Measurements from ENCODE around the gene SUPT6H.

Gene SUPT6H

DNA sequence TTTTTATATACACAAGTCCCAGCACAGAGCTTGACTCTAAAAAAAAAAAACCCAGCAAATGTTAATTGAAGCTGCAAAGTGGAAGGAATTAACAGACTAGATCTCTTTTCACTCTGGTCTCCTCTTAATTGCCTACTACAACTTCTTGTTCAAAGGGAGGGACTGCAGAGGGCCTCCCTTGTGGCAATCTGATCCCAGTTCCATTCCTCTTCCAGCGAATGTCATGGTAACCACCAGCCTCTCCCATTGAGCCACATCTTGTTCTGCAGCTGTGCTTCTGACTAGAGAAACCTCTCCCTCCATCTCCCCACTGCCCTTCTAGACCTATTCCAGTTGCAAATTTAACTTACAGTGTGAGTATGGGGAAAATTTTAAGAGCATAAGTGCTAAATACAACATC, 5.9 kb downstream of the SUPT6H start:
- peak overlapping the region; percentile 6 for H3K27ac Mint-ChIP-seq
- H3K36me3 Mint-ChIP-seq (ENCODE audit: low read depth): peaks cover 47% of the 10 kb centered on the region
- TF ChIP-seq, protein P1, sequence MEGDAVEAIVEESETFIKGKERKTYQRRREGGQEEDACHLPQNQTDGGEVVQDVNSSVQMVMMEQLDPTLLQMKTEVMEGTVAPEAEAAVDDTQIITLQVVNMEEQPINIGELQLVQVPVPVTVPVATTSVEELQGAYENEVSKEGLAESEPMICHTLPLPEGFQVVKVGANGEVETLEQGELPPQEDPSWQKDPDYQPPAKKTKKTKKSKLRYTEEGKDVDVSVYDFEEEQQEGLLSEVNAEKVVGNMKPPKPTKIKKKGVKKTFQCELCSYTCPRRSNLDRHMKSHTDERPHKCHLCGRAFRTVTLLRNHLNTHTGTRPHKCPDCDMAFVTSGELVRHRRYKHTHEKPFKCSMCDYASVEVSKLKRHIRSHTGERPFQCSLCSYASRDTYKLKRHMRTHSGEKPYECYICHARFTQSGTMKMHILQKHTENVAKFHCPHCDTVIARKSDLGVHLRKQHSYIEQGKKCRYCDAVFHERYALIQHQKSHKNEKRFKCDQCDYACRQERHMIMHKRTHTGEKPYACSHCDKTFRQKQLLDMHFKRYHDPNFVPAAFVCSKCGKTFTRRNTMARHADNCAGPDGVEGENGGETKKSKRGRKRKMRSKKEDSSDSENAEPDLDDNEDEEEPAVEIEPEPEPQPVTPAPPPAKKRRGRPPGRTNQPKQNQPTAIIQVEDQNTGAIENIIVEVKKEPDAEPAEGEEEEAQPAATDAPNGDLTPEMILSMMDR (IDR thresholded peaks at IDR 0.05): no peak
- no peaks in the 10 kb centered on the region for H3K9me3 Mint-ChIP-seq
- H3K4me1 Mint-ChIP-seq: peaks cover 39% of the 10 kb centered on the region
- no peak overlapping the region for H3K4me3 Mint-ChIP-seq
- DNase-seq: no peak
- no peaks in the 10 kb centered on the region for H3K27me3 Mint-ChIP-seq (ENCODE audit: low read depth, poor library complexity)

DNA sequence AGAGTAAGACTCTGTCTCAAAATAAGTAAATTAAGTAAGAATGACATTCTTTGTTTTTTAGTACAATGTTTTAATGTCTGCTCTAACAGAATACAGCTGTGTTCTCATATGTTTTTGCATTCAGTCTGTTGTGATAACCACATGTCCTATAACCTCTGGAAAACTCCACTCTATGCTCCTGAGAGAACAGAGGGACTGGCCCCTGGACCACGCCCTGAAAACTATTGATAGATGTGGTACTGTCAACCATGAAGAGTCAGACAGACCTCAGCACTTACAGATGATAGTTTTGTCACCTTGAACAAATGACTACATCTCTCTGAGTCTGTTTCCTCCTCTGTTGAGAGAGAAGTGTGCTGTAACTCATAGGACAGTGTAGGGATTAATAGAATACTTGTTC, 7.9 kb downstream of the SUPT6H start:
- peaks cover 19% of the 10 kb centered on the region for H3K4me1 Mint-ChIP-seq
- H3K27me3 Mint-ChIP-seq (ENCODE audit: low read depth, poor library complexity): peaks cover 2% of the 10 kb centered on the region
- peaks cover 62% of the 10 kb centered on the region for H3K36me3 Mint-ChIP-seq (ENCODE audit: low read depth)
- DNase-seq: no peak
- TF ChIP-seq, protein P1 (IDR thresholded peaks at IDR 0.05): no peak
- H3K27ac Mint-ChIP-seq: no peak overlapping the region
- H3K9me3 Mint-ChIP-seq: no peaks in the 10 kb centered on the region
- no peak overlapping the region for H3K4me3 Mint-ChIP-seq

DNA sequence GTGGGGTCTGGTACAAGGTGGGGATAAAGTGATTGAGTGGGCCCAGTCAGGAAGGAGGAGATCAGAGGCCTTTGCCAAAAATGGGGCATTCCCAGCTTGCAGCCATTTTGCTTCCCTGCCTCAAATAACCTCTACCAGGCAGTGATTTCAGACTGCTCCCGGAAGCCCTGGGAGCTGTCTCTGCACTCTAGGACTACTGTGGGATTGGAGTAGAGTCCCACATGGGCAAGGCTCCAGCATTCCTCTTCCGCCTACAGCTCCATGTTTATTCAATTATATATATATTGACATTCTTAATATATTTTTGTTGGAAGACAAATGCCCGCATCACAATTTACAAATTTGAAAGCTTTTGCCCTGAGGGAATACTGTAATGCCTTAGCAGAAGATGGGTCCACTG, 13.5 kb downstream of the SUPT6H start:
- Mint-ChIP-seq H3K4me1 (no peaks in the 10 kb centered on the region), H3K27me3 (ENCODE audit: low read depth, poor library complexity) (peaks cover 2% of the 10 kb centered on the region), H3K27ac (peak overlapping the region; percentile 66), H3K9me3 (no peaks in the 10 kb centered on the region), H3K36me3 (ENCODE audit: low read depth) (peaks cover 67% of the 10 kb centered on the region), H3K4me3 (no peak overlapping the region)
- DNase-seq: no peak
- TF ChIP-seq, protein P1 (IDR thresholded peaks at IDR 0.05): no peak

DNA sequence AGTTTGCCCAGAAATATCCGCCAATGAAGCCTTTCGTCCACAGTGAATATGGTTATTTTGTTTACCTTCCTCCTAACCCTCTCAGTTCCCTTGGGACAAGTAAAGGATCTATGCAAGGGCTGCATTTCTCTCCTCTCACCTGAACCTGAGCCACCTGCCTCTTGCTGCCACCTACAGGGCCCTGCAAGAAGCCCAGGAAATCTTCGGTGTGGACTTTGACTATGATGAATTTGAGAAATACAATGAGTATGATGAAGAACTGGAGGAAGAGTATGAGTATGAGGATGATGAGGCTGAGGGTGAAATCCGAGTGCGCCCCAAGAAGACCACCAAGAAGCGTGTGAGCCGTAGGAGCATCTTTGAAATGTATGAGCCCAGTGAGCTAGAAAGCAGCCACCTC, 14.0 kb downstream of the SUPT6H start:
- Mint-ChIP-seq H3K27ac (no peak overlapping the region), H3K36me3 (ENCODE audit: low read depth) (peaks cover 64% of the 10 kb centered on the region), H3K9me3 (no peaks in the 10 kb centered on the region), H3K4me1 (no peaks in the 10 kb centered on the region), H3K4me3 (no peak overlapping the region), H3K27me3 (ENCODE audit: low read depth, poor library complexity) (peaks cover 2% of the 10 kb centered on the region)
- TF ChIP-seq, protein P1 (IDR thresholded peaks at IDR 0.05): no peak
- no peak for DNase-seq

DNA sequence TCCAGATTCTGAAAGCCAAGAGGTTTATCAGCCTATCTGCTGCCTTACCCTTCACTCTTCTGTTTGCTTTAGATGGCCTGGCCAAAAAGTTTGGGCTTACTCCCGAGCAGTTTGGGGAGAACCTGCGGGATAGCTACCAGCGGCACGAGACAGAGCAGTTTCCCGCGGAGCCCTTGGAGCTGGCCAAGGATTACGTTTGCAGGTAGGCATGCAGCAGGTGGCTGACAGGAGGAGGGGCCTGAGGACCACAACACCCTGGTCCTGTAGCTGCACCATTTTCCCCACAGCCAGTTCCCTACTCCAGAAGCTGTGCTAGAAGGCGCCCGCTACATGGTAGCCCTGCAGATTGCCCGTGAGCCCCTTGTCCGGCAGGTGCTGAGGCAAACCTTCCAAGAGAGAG, 20.6 kb downstream of the SUPT6H start:
- H3K27ac Mint-ChIP-seq: peak overlapping the region; percentile 29
- no peaks in the 10 kb centered on the region for H3K4me1 Mint-ChIP-seq
- H3K9me3 Mint-ChIP-seq: no peaks in the 10 kb centered on the region
- no peak overlapping the region for H3K4me3 Mint-ChIP-seq
- no peak for DNase-seq
- TF ChIP-seq, protein P1 (IDR thresholded peaks at IDR 0.05): no peak
- no peaks in the 10 kb centered on the region for H3K27me3 Mint-ChIP-seq (ENCODE audit: low read depth, poor library complexity)
- H3K36me3 Mint-ChIP-seq (ENCODE audit: low read depth): peaks cover 77% of the 10 kb centered on the region

DNA sequence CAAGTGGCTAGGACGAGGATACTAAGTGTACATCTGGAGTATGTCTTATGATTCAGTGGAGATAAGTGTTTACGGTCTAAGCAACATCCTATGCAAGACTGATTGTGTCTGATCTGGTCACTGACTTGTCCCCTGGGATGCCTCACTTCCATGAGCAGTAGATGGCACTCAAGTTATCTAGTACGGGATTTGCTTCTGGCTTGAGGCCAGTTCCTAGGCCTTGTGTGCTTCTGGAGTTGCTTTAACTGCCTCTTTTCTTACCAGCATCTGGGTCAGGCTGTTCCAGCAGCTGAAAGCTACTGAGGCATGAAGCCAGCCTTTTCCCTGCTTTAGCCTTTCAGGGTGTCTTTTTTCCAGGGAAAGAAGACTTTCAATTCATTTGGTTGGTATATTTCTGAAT, 23.0 kb downstream of the SUPT6H start:
- no peaks in the 10 kb centered on the region for H3K9me3 Mint-ChIP-seq
- TF ChIP-seq, protein P1 (IDR thresholded peaks at IDR 0.05): no peak
- DNase-seq: no peak
- peaks cover 82% of the 10 kb centered on the region for H3K36me3 Mint-ChIP-seq (ENCODE audit: low read depth)
- H3K27ac Mint-ChIP-seq: peak overlapping the region; percentile 14
- no peaks in the 10 kb centered on the region for H3K4me1 Mint-ChIP-seq
- no peaks in the 10 kb centered on the region for H3K27me3 Mint-ChIP-seq (ENCODE audit: low read depth, poor library complexity)
- H3K4me3 Mint-ChIP-seq: no peak overlapping the region

All from nephron progenitor cell (in vitro differentiated cells).